G401 (cell line): Measurements from ENCODE around the gene CDCA8. TPM values are rescaled to one million over a fixed set of nuclear protein-coding genes. Genes with fewer than 3 reads are reported as not detected.
"Not testable (repeated sequence)": the region's sequence is repeated elsewhere in the genome, so short reads cannot be mapped to it uniquely, and the experiment has no call there.

Source experiments
- DNase-seq: peaks from one replicate; pipeline ENCODE4 v3.0.0-alpha.2; 2015; ENCODE audit warnings: low spot score
- in situ Hi-C: cut with HindIII; loops from 2 replicates; pipeline ENCODE4 v1.10.0; 2016; ENCODE audit warnings: low sequenced_read_pairs, mixed read lengths
- total RNA-seq: library from RNA; depleted of rRNA; stranded (reverse); fragments of >200 nt; shearing (Covaris generic); gene quantifications from 2 replicates; pipeline ENCODE4 v1.2.3, GENCODE V29; 2014

CDCA8 gene
- total RNA-seq, 1 experiment from 2014 or later = 18.9 TPM

DNA sequence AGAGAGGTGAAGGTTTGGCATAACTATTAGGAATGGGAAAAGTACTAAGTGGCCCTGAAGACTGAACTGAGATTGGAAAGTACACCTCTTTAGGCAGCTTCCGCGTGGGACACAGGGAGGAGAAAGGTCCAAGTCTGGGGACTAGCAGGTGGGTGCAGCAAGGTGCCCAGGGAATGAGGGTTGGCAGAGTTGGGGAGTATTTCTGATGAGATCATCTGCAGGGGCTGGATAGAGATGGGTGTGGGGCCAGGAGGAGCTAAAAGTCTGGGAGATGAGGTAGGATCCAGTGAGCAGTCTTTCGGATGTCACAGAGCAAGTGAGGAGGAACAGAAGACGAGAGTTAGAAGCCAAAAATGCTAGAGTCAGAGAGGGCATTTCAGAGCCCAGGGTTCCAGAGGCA, 36.1 kb downstream of the CDCA8 start:
- in situ Hi-C loops = no loop called here
- no peak for DNase-seq

GRCh38 chr1:37730376-37730775, 38.1 kb downstream of the CDCA8 start:
- in situ Hi-C loops = no loop called here
- DNase-seq = no peak

GRCh38 chr1:37731312-37732019, 39.1 kb downstream of the CDCA8 start:
- DNase-seq = no peak
- in situ Hi-C loops = no loop called here

- in situ Hi-C loops = no loop called here
- DNase-seq = no peak
Measured at GRCh38 chr1:37732111-37732780, 39.9 kb downstream of the CDCA8 start.

DNA sequence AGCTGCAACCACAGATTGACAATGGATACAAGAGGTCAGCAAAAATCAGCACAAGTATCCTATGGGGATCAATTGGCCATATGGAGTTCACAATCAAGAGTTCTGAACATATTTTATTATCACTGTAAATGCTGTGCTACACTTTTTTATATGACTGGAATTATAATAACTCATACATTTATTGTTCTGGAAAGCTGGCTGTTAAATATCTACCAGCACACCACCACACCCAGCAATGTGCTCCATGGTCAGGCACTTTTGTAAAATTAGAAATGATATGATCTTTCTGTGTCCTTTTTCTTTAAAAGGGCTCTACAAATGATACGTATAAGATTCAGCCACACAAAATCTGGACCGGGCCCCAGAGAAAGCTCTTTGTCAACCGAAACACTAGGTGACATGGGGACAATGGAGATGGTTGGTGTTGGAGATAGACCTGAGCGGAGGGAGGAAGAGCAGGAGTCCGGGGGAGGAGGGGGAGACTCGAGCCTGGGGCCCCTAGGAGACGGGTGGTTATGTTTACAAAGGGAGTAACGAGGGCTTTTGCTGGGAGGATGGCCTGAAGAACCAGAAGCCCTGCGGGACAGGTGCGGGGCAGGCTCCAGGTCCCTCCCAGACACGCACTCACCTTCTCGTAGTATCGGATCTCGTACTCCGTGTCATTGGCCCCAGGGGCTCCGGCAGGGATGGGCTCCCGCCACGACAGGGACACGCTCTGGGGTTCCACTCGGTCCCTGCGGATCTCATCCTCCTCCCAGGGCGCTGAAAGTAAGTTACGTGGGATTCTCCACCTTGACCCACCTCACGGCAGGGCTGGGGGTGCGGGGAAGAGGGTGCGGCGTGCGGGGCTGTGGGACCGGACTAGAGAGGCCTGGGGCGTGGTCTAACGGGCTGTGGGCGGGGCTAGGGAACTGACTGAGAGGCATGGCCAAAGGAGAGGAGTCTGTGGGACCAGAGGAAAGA, 42.6 kb downstream of the CDCA8 start:
- in situ Hi-C loops = no loop called here
- DNase-seq = no peak

DNA sequence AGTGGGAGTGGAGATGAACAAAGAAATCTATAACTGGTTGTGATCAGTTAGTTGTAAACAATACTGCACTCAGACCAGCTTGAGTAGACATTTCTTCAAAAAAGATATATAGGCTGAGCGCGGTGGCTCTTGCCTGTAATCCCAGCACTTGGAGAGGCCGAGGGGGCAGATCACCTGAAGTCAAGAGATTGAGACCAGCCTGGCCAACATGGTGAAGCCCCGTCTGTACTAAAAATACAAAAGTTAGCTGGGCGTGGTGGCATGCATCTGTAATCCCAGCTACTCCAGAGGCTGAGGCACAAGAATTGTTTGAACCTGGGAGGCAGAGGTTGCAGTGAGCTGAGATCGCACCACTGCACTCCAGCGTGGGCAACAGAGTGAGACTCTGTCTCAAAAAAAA, 45.7 kb downstream of the CDCA8 start:
- in situ Hi-C loops, DNase-seq: not testable (repeated sequence)

GRCh38 chr1:37738619-37739018, 46.3 kb downstream of the CDCA8 start:
- in situ Hi-C loops, DNase-seq: not testable (repeated sequence)

DNA sequence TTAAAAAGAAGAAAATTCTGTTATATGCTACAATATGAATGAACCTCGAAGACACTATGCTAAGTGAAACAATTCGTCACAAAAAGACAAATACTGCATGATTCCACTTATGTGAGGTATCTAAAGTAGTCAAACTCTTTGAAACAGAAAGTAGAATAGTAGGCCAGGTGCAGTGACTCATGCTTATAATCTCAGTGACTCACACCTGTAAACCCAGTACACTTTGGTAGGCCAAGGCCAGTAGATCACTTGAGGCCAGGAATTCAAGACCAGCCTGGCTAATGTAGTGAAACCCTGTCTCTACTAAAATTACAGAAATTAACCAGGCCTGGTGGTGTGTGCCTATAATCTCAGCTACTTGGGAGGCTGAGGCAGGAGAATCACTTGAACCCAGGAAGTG, 46.9 kb downstream of the CDCA8 start:
- in situ Hi-C loops = no loop called here
- no peak for DNase-seq

DNA sequence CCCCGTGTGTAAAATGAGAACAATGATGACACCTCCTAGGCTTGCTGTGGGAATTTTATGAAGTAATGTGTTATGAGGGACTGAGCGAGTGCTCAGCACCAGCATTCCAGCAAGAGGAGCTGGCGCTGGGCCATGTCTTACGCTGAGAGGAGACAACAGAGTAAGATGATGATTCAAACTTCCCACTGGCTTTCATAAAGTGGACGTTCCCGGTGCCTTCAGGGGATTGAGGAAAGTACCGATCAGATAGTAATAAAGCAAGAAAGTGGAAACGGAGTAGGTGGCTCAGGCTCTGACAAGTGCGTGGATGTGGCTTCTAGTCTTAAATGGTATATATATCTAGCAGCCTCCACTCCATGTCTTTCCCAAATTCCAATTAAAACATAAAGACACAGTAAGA, 48.8 kb downstream of the CDCA8 start:
- in situ Hi-C loops = no loop called here

DNA sequence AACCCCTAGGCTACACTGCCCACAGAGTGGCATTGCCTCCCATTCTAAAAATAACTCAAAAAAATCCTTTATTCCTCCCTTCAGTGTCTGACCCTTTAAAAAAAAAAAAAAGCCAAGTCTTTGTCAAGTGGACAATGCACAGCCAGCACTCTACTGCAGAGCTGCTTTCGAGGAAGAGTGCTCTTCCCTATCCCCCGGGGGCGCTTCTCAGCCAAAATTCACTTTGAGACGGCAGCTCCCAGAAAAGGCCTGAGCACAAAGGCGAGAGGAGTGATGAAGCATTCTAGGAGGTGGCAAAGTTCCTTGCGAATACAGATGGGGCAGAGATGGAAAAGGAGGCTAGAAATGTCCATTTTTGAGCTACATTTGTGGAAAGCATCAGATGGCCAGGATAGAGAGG, 49.3 kb downstream of the CDCA8 start:
- in situ Hi-C loops = no loop called here
- DNase-seq = no peak

More for the DNA sequence above, 48.8 kb downstream of the CDCA8 start:
- no peak for DNase-seq

GRCh38 chr1:37746806-37747205, 54.5 kb downstream of the CDCA8 start:
- in situ Hi-C loops = no loop called here
- DNase-seq = no peak

- in situ Hi-C loops = no loop called here
- no peak for DNase-seq
Measured at GRCh38 chr1:37748565-37748964, 56.2 kb downstream of the CDCA8 start.

DNA sequence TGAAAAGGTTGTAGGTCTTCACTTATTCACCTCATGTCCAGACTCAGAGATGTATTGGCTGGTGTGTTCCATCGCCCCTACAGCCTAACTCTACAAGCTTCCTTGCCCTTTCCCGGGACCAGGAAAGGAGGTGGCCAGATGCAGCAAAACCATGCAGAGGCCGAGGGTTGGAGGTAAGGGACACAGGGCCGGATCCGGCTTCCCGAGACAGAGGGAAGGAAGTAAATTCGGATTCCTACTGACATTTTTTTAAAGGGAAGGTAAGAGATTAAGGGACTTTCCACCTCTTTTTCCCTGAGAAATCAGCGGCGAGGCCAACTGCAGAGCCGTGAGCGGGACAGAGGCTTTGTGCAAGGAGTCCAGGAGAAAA, 59.9 kb downstream of the CDCA8 start:
- in situ Hi-C loops = no loop called here
- no peak for DNase-seq

DNA sequence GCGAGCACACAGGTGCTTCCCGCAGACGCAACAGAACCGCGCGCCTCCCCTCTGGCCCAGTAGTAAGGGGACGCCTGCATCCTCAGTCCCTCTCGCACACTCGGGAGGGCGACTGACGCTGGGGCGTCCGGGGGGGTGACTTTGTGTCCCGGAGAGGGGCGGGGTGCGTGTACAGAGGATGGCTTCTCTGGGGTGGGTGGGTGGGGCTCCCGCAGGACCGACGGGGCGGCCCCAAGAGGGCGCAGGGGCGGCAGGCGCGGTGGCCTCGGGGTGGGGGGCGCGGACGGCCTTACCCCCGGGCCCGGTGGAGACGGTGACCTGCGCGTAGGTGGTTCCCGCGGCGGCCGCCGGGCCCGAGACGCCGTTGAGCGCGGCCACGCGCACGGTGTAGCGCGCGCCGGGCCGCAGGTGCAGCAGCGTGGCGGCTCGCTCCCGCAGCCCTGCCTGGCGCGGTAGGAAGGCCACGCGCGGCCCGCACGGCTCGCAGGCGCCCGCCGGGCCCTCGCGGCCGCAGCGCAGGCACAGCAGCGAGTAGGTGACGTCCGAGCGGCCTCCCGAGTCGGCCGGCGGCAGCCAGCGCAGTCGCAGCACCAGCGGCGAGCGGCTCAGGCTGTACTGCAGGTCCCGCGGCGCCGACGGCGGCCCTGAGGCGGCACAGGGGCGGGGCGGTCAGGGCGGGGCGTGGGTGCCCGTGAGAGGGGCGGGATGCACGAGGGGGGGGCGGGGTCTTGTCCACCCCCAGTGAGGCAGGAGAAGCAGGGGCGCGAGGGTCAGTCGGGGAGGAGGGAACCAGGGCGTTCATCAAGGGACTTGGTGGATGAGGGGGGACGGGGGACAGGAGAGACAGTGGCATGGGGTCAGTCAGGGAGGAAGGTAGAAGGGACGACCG, 60.5 kb downstream of the CDCA8 start:
- in situ Hi-C loops = no loop called here
- DNase-seq = peak; percentile 5

DNA sequence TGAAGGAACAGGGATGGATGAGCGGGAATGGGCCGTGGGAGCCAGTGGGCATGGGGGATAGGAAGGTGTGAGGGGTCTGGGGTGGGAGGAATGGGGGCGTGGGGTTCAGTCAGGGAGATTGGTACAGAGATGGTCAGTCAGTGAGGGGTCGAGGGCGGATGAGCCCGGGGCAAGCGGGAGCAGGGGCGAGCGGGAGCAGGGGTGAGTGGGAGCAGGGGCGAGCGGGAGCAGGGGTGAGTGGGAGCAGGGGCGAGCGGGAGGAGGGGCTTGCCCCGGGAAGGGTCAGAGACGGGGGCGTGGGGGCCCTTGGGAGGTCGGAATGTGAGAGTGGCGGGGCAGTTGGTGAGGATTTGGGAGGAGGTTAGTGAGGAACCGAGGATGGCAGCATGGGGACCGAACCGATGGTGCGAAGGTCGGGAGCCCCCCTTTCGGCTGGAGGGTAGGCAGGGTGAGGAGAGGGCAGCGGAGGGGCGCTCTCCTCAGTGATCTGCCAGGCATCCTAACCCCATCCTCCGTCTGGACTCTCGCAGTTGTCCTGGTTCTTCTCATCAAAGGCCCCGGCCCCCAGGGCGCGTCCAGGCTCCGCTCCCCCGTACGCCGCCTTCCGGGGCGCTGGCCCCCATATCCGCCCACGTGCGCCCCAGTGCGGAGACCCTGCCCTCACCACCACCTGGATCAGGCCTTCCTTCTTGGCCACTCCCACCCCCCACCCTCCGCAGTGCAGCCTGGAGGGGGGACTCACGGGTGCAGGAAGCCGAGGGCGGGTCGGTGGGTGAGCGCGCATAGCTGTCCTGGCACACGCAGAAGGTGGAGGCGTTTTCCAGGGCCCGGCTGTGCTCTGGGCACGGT, 61.4 kb downstream of the CDCA8 start:
- DNase-seq = no peak
- in situ Hi-C loops = no loop called here

GRCh38 chr1:37755290-37755689, 63.0 kb downstream of the CDCA8 start:
- in situ Hi-C loops = no loop called here
- DNase-seq = no peak

- no peak for DNase-seq
- in situ Hi-C loops = no loop called here
Measured at GRCh38 chr1:37755951-37756560, 63.7 kb downstream of the CDCA8 start.
